ENCODE measurements around the gene SPRED1.

Gene SPRED1

GRCh38 chr15:38281031-38281430 is 28.4 kb downstream of the SPRED1 start:
- no peak for DNase-seq (ENCODE audit: low read depth in 2 of 2)

GRCh38 chr15:38283010-38283409 is 30.4 kb downstream of the SPRED1 start:
- no peak for DNase-seq (ENCODE audit: low read depth in 2 of 2)

GRCh38 chr15:38285456-38285855 is 32.8 kb downstream of the SPRED1 start:
- DNase-seq (ENCODE audit: low read depth in 2 of 2) = no peak

- no peak for DNase-seq (ENCODE audit: low read depth in 2 of 2)
Observed at GRCh38 chr15:38294126-38294525, 41.5 kb downstream of the SPRED1 start.

- no peak for DNase-seq (ENCODE audit: low read depth in 2 of 2)
Observed at GRCh38 chr15:38297623-38298388, 45.2 kb downstream of the SPRED1 start.

- no peak for DNase-seq (ENCODE audit: low read depth in 2 of 2)
Observed at GRCh38 chr15:38299216-38299615, 46.6 kb downstream of the SPRED1 start.

- peak; percentile 64 to 75 for DNase-seq (ENCODE audit: low read depth in 2 of 2)
Observed at GRCh38 chr15:38300395-38300794, 47.8 kb downstream of the SPRED1 start.

GRCh38 chr15:38304481-38304880 is 51.8 kb downstream of the SPRED1 start:
- DNase-seq (ENCODE audit: low read depth in 2 of 2) = no peak

GRCh38 chr15:38307251-38307650 is 54.6 kb downstream of the SPRED1 start:
- no peak for DNase-seq (ENCODE audit: low read depth in 2 of 2)

- DNase-seq (ENCODE audit: low read depth in 2 of 2) = no peak
Observed at GRCh38 chr15:38307861-38308641, 55.4 kb downstream of the SPRED1 start.

- DNase-seq (ENCODE audit: low read depth in 2 of 2) = no peak
Observed at GRCh38 chr15:38308797-38309196, 56.2 kb downstream of the SPRED1 start.

- DNase-seq (ENCODE audit: low read depth in 2 of 2) = no peak
Observed at GRCh38 chr15:38312190-38312589, 59.6 kb downstream of the SPRED1 start.

- no peak for DNase-seq (ENCODE audit: low read depth in 2 of 2)
Observed at GRCh38 chr15:38316311-38316710, 63.7 kb downstream of the SPRED1 start.

GRCh38 chr15:38320181-38320580 is 67.5 kb downstream of the SPRED1 start:
- DNase-seq (ENCODE audit: low read depth in 2 of 2) = no peak

- DNase-seq (ENCODE audit: low read depth in 2 of 2) = no peak
Observed at GRCh38 chr15:38320866-38321265, 68.2 kb downstream of the SPRED1 start.

GRCh38 chr15:38323895-38324294 is 71.3 kb downstream of the SPRED1 start:
- no peak for DNase-seq (ENCODE audit: low read depth in 2 of 2)

- DNase-seq (ENCODE audit: low read depth in 2 of 2) = no peak
Observed at GRCh38 chr15:38324939-38325647, 72.5 kb downstream of the SPRED1 start.

- no peak for DNase-seq (ENCODE audit: low read depth in 2 of 2)
Observed at GRCh38 chr15:38325648-38325990, 73.0 kb downstream of the SPRED1 start.

GRCh38 chr15:38332711-38333110 is 80.1 kb downstream of the SPRED1 start:
- DNase-seq (ENCODE audit: low read depth in 2 of 2) = no peak

GRCh38 chr15:38335116-38335515 is 82.5 kb downstream of the SPRED1 start:
- DNase-seq (ENCODE audit: low read depth in 2 of 2) = no peak

GRCh38 chr15:38344351-38344750 is 91.7 kb downstream of the SPRED1 start:
- no peak for DNase-seq (ENCODE audit: low read depth in 2 of 2)

- DNase-seq (ENCODE audit: low read depth in 2 of 2) = no peak
Observed at GRCh38 chr15:38349251-38349650, 96.6 kb downstream of the SPRED1 start.

- peak; percentile 18 to 20 for DNase-seq (ENCODE audit: low read depth in 2 of 2)
Observed at GRCh38 chr15:38351466-38351865, 98.8 kb downstream of the SPRED1 start.

All from fibroblast of skin of left quadriceps (primary cell).